Parathyroid adenoma (tissue), 2 donors: ENCODE data around the gene ALK.

Experiments
- H2AFZ ChIP-seq: fragments of 300-600 bp; sonication (generic); one replicate; pipeline ENCODE4 v1.7.0; 2017; ENCODE audit warnings: antibody characterized with exemption, mild to moderate bottlenecking
- H3K27ac ChIP-seq: fragments of 300-600 bp; sonication (generic); one replicate; pipeline ENCODE4 v1.7.0; 2017
- H3K27me3 ChIP-seq: fragments of 300-600 bp; sonication (generic); one replicate; pipeline ENCODE4 v1.7.0; 2017; ENCODE audit warnings: low read length; ENCODE audit not compliant: control insufficient read depth, insufficient read depth
- H3K36me3 ChIP-seq: fragments of 300-600 bp; sonication (generic); one replicate; pipeline ENCODE4 v1.7.0; 2017; ENCODE audit warnings: low read length; ENCODE audit not compliant: control insufficient read depth, insufficient read depth
- H3K4me1 ChIP-seq: fragments of 300-600 bp; sonication (generic); one replicate; pipeline ENCODE4 v1.7.0; 2017; ENCODE audit warnings: control low read depth
- H3K4me2 ChIP-seq: fragments of 300-600 bp; sonication (generic); one replicate; pipeline ENCODE4 v1.7.0; 2017; ENCODE audit warnings: low read length
- H3K4me3 ChIP-seq: fragments of 300-600 bp; sonication (generic); one replicate; pipeline ENCODE4 v1.7.0; 2017; ENCODE audit warnings: low read depth, low read length
- H3K79me2 ChIP-seq: fragments of 300-600 bp; sonication (generic); one replicate; pipeline ENCODE4 v1.7.0; 2017; ENCODE audit warnings: control low read depth
- H3K9ac ChIP-seq: fragments of 300-600 bp; sonication (generic); one replicate; pipeline ENCODE4 v1.7.0; 2017; ENCODE audit warnings: mild to moderate bottlenecking
- H3K9me3 ChIP-seq: fragments of 300-600 bp; sonication (generic); one replicate; pipeline ENCODE4 v1.7.0; 2017; ENCODE audit warnings: low read length; ENCODE audit not compliant: control insufficient read depth
- TF ChIP-seq, protein P1 (sequence below): fragments of 300-600 bp; sonication (generic); IDR thresholded peaks from one replicate; pipeline ENCODE4 v1.7.0; 2017; ENCODE audit warnings: antibody characterized with exemption, mild to moderate bottlenecking
- donor health status: primary hyperparathyroidism.

ALK gene

DNA sequence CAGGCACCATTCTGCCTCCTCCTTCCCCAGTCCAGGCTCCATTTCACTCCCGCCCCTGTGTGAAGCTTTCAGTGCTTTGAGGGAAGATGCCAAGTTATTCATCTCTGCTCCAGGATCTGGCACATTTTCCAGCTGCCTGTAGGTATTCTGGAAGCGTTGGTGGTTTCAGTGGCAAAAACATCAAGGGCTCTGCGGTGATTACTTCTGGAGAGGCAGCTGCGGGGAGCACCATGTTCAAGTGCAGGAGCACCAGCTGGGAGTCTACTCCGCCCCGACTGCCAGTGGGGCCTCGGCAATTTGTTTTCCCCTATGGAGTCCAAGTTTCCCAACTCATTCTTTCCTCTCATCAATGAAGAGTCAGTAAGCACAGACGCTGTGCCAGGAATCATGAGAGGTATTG is 594.5 kb downstream of the ALK start:
- Histone ChIP-seq H3K4me1 (no peaks in the 10 kb centered on the region), H3K4me3 (no peak overlapping the region), H2AFZ (no peak overlapping the region), H3K9me3 (no peaks in the 10 kb centered on the region), H3K4me2 (no peak overlapping the region), H3K27ac (no peak overlapping the region), H3K36me3 (no peaks in the 10 kb centered on the region), H3K79me2 (no peaks in the 10 kb centered on the region), H3K9ac (no peak overlapping the region), H3K27me3 (no peaks in the 10 kb centered on the region)
- TF ChIP-seq, protein P1, sequence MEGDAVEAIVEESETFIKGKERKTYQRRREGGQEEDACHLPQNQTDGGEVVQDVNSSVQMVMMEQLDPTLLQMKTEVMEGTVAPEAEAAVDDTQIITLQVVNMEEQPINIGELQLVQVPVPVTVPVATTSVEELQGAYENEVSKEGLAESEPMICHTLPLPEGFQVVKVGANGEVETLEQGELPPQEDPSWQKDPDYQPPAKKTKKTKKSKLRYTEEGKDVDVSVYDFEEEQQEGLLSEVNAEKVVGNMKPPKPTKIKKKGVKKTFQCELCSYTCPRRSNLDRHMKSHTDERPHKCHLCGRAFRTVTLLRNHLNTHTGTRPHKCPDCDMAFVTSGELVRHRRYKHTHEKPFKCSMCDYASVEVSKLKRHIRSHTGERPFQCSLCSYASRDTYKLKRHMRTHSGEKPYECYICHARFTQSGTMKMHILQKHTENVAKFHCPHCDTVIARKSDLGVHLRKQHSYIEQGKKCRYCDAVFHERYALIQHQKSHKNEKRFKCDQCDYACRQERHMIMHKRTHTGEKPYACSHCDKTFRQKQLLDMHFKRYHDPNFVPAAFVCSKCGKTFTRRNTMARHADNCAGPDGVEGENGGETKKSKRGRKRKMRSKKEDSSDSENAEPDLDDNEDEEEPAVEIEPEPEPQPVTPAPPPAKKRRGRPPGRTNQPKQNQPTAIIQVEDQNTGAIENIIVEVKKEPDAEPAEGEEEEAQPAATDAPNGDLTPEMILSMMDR = no peak

DNA sequence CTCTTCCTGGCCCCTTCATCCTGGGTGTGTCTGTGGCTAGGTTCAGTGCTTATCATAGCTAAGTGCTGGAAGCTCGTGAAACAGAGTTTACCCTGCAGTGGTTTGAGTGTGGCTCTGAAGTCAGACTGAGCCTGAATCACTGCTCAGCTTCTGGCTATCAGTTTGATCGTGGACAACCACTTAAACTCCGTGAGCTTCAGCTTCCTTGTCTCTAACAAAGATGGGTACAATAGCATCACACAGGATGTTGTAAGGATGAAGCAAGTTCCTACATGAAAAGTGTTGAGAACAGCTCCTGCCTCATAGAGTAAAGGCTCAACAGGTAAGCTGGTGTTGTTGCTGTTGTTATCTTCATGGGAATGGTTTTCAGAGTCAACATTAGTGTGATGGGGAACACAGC is 595.8 kb downstream of the ALK start:
- TF ChIP-seq, protein P1 = no peak
- Histone ChIP-seq H3K4me3 (no peak overlapping the region), H3K9me3 (no peaks in the 10 kb centered on the region), H3K4me2 (no peak overlapping the region), H3K4me1 (no peaks in the 10 kb centered on the region), H3K9ac (no peak overlapping the region), H2AFZ (no peak overlapping the region), H3K79me2 (no peaks in the 10 kb centered on the region), H3K36me3 (no peaks in the 10 kb centered on the region), H3K27me3 (no peaks in the 10 kb centered on the region), H3K27ac (no peak overlapping the region)

DNA sequence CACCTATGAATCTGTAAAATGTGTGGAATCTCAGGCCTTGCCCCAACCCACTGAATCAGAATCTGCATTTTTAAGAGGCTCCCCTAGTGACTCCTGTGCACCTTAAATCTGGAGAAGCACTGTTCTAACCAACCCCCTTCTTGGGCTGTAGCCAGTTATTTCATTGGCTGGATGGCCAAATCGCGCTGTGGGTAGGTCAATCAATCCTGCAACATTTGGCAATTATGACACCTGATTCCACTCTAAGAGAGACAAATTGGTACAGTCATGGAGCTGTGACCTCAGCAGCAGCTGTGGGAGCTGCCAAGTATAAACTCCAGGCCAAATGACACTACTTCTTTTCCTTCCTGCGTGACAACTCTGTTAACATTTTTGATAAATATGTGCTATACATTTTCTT is 597.4 kb downstream of the ALK start:
- Histone ChIP-seq H3K9me3 (no peaks in the 10 kb centered on the region), H3K27me3 (no peaks in the 10 kb centered on the region), H3K36me3 (no peaks in the 10 kb centered on the region), H3K4me2 (no peak overlapping the region), H2AFZ (no peak overlapping the region), H3K27ac (no peak overlapping the region), H3K4me3 (no peak overlapping the region), H3K4me1 (no peaks in the 10 kb centered on the region), H3K79me2 (no peaks in the 10 kb centered on the region), H3K9ac (no peak overlapping the region)
- TF ChIP-seq, protein P1 = no peak

DNA sequence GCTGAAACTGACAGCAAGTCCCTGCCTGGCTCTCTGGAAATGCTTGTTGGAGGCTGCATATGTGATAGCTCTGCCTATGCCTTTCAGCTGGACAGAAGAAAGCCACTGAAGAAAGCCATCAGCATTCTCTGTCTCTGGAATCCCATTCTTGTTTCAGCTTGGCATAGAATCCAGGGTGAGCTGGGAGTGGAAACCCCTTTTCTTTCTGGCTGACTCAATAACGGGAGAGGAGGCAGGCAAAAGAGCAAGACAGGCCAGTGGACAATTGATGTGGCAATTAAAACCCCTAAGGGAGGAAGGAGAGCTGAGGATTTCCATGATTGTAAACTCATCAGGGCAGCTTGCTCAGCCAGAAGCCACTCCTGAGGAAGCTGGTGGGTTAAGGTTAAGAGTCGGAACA is 598.1 kb downstream of the ALK start:
- TF ChIP-seq, protein P1 = no peak
- Histone ChIP-seq H3K4me2 (no peak overlapping the region), H3K4me1 (no peaks in the 10 kb centered on the region), H3K79me2 (no peaks in the 10 kb centered on the region), H3K9me3 (no peaks in the 10 kb centered on the region), H3K27ac (no peak overlapping the region), H3K4me3 (no peak overlapping the region), H3K9ac (no peak overlapping the region), H3K27me3 (no peaks in the 10 kb centered on the region), H3K36me3 (no peaks in the 10 kb centered on the region), H2AFZ (no peak overlapping the region)

DNA sequence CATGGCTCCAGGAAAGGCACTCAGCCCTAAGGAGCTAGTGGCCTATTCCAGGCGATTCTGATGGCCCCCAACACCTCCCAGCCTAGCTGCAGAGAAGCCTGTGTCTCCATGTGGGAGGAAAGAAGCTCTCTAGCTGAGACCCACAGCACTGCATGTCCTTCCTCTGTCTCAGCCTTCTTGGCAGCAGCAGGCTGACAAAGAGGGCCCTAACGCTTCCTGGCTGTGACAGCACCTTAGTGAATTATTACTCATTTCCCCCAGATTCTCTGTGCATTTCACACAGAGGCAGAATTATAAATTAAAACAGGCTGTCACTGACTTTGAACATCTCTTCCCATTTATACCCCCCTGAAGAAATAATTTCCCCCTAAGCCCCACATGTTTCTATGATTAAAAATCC is 599.4 kb downstream of the ALK start:
- no peak overlapping the region for H3K27ac ChIP-seq
- H3K4me1 ChIP-seq = no peaks in the 10 kb centered on the region
- H3K4me2 ChIP-seq = no peak overlapping the region
- TF ChIP-seq, protein P1 = no peak
- no peaks in the 10 kb centered on the region for H3K36me3 ChIP-seq
- no peaks in the 10 kb centered on the region for H3K79me2 ChIP-seq
- no peak overlapping the region for H2AFZ ChIP-seq
- no peaks in the 10 kb centered on the region for H3K9me3 ChIP-seq
- no peak overlapping the region for H3K4me3 ChIP-seq
- no peaks in the 10 kb centered on the region for H3K27me3 ChIP-seq
- H3K9ac ChIP-seq = no peak overlapping the region
